Astrocyte (in vitro differentiated cells and primary cell): ENCODE data around the gene DYNLRB2. TPM values are rescaled to one million over a fixed set of nuclear protein-coding genes. Genes with fewer than 3 reads are reported as not detected.

Experiments
- DNase-seq: peaks from one replicate; pipeline ENCODE4 v3.0.0-alpha.2; 2010; ENCODE audit warnings: low read depth
- FAIRE-seq: peaks from 2 replicates; lab custom pipeline; 2011; peaks lifted over from hg19 to GRCh38; lab: Jason Lieb, UNC
- H2AFZ ChIP-seq: 2 replicates; pipeline ENCODE4 v1.6.0; 2012; ENCODE audit warnings: low read depth, low read length, inconsistent platforms
- H3K27ac ChIP-seq: 2 replicates; pipeline ENCODE4 v1.5.1; 2011; ENCODE audit warnings: low read depth, low read length, inconsistent platforms
- H3K27me3 ChIP-seq: 2 replicates; pipeline ENCODE4 v1.6.0; 2011; ENCODE audit warnings: low read length, inconsistent platforms; ENCODE audit not compliant: insufficient read depth
- H3K36me3 ChIP-seq: 2 replicates; pipeline ENCODE4 v1.5.1; 2011; ENCODE audit warnings: low read length, inconsistent platforms; ENCODE audit not compliant: insufficient read depth
- H3K4me1 ChIP-seq: 2 replicates; pipeline ENCODE4 v1.5.1; 2011; ENCODE audit warnings: low read length, inconsistent platforms; ENCODE audit not compliant: insufficient read depth
- H3K4me2 ChIP-seq: 2 replicates; pipeline ENCODE4 v1.6.0; 2012; ENCODE audit warnings: low read length, inconsistent platforms
- H3K4me3 ChIP-seq: 2 replicates; pipeline ENCODE4 v1.5.1; 2011; ENCODE audit warnings: low read depth, mild to moderate bottlenecking, low read length, inconsistent platforms; ENCODE audit not compliant: insufficient read depth
- H3K79me2 ChIP-seq: 2 replicates; pipeline ENCODE4 v1.6.0; 2012; ENCODE audit warnings: mild to moderate bottlenecking, low read length, inconsistent platforms; ENCODE audit not compliant: insufficient read depth
- H3K9ac ChIP-seq: 2 replicates; pipeline ENCODE4 v1.6.0; 2012; ENCODE audit warnings: mild to moderate bottlenecking, low read length, inconsistent platforms
- H3K9me3 ChIP-seq: 2 replicates; pipeline ENCODE4 v1.5.1; 2012; ENCODE audit warnings: low read depth, mild to moderate bottlenecking, low read length, inconsistent platforms; ENCODE audit not compliant: insufficient read depth
- H4K20me1 ChIP-seq: 2 replicates; pipeline ENCODE4 v1.6.0; 2012; ENCODE audit warnings: low read length, inconsistent platforms; ENCODE audit not compliant: insufficient read depth
- H3K27ac Mint-ChIP-seq: one replicate; pipeline ENCODE4 v1.8.0; 2021; ENCODE audit warnings: mild to moderate bottlenecking, mixed read lengths; ENCODE audit not compliant: unreplicated experiment
- H3K27me3 Mint-ChIP-seq: one replicate; pipeline ENCODE4 v1.8.0; 2021; ENCODE audit warnings: low read depth, mixed read lengths; ENCODE audit not compliant: unreplicated experiment
- H3K36me3 Mint-ChIP-seq: one replicate; pipeline ENCODE4 v1.8.0; 2021; ENCODE audit warnings: low read depth, mixed read lengths; ENCODE audit not compliant: unreplicated experiment
- H3K4me1 Mint-ChIP-seq: one replicate; pipeline ENCODE4 v1.8.0; 2021; ENCODE audit warnings: low read depth, mixed read lengths; ENCODE audit not compliant: unreplicated experiment
- H3K4me3 Mint-ChIP-seq: one replicate; pipeline ENCODE4 v1.8.0; 2021; ENCODE audit warnings: mild to moderate bottlenecking, moderate library complexity, mixed read lengths; ENCODE audit not compliant: unreplicated experiment
- H3K9me3 Mint-ChIP-seq: one replicate; pipeline ENCODE4 v1.8.0; 2021; ENCODE audit warnings: mild to moderate bottlenecking, mixed read lengths; ENCODE audit not compliant: unreplicated experiment
- EZH2 ChIP-seq: IDR thresholded peaks from 2 replicates; pipeline ENCODE4 v1.6.1; 2012; ENCODE audit warnings: mild to moderate bottlenecking, low read length, inconsistent platforms; ENCODE audit not compliant: insufficient read depth
- total RNA-seq: library from RNA; stranded (reverse); gene quantifications from 2 replicates; pipeline ENCODE4 v1.2.1, GENCODE V29; 2021
- TF ChIP-seq, protein P1 (sequence below): IDR thresholded peaks from 2 replicates; pipeline ENCODE4 v1.5.1; 2011; ENCODE audit warnings: low read depth, mild to moderate bottlenecking, inconsistent platforms, low read length, moderate library complexity; ENCODE audit not compliant: insufficient read depth

Gene DYNLRB2
- total RNA-seq, 1 donor from 2014 or later = not detected

DNA sequence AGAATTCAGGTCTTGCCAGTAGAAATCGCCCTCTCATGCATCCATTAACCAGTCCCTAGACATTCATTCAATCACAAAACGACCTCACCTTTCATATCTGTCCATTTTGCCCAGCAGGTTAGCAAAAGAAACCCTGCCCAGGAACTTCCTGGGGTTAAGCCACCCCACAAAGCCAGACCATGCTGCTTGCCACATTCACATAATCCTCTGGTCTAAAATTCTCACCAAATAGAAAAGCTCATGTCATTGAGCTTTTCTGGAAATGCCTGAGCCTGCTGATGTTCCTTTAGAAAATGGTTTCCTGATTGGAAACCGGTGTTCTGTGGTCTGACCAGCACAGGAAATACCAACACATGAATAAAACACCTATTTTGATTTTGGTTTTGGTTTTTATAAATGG is 21.6 kb upstream of the DYNLRB2 start:
- Histone ChIP-seq H2AFZ (no peak overlapping the region), H3K9ac (no peak overlapping the region), H3K27me3 (no peaks in the 10 kb centered on the region), H4K20me1 (no peaks in the 10 kb centered on the region), H3K27ac (no peak overlapping the region), H3K4me3 (no peak overlapping the region), H3K36me3 (no peaks in the 10 kb centered on the region), H3K4me1 (no peaks in the 10 kb centered on the region), H3K9me3 (no peaks in the 10 kb centered on the region), H3K4me2 (no peak overlapping the region), H3K79me2 (no peaks in the 10 kb centered on the region)
- Mint-ChIP-seq H3K4me3 (peak overlapping the region; percentile 22), H3K27me3 (no peaks in the 10 kb centered on the region), H3K9me3 (no peaks in the 10 kb centered on the region), H3K27ac (no peak overlapping the region), H3K4me1 (peaks cover 17% of the 10 kb centered on the region), H3K36me3 (no peaks in the 10 kb centered on the region)
- FAIRE-seq (no peak), DNase-seq (no peak)
- TF ChIP-seq, protein P1, sequence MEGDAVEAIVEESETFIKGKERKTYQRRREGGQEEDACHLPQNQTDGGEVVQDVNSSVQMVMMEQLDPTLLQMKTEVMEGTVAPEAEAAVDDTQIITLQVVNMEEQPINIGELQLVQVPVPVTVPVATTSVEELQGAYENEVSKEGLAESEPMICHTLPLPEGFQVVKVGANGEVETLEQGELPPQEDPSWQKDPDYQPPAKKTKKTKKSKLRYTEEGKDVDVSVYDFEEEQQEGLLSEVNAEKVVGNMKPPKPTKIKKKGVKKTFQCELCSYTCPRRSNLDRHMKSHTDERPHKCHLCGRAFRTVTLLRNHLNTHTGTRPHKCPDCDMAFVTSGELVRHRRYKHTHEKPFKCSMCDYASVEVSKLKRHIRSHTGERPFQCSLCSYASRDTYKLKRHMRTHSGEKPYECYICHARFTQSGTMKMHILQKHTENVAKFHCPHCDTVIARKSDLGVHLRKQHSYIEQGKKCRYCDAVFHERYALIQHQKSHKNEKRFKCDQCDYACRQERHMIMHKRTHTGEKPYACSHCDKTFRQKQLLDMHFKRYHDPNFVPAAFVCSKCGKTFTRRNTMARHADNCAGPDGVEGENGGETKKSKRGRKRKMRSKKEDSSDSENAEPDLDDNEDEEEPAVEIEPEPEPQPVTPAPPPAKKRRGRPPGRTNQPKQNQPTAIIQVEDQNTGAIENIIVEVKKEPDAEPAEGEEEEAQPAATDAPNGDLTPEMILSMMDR = no peak
- no peak for TF ChIP-seq EZH2

DNA sequence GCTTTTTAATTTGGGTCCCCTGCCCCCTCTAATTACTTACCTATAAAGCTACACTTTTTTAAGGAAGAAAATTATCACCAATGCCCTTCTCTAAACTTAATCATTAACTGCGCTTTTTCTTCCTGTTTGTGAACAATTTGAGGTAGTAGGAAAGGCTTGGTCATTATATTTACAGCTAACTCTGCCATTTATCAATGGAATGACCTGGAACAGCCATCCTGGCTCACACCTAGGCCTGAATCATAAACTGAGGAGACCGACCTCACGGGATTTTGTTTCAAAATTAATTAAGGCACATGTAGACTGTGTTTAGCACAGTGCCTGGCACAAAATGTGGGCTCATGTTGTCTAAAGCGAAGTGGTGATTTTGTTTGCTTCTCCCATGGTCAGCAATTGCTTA is 15.4 kb upstream of the DYNLRB2 start:
- no peaks in the 10 kb centered on the region for H3K9me3 ChIP-seq
- H3K27me3 ChIP-seq = no peaks in the 10 kb centered on the region
- no peak for TF ChIP-seq EZH2
- TF ChIP-seq, protein P1 = no peak
- H3K79me2 ChIP-seq = no peaks in the 10 kb centered on the region
- no peaks in the 10 kb centered on the region for H4K20me1 ChIP-seq
- H3K4me1 ChIP-seq = no peaks in the 10 kb centered on the region
- Mint-ChIP-seq H3K4me3 (no peak overlapping the region), H3K36me3 (no peaks in the 10 kb centered on the region), H3K27me3 (peaks cover 4% of the 10 kb centered on the region), H3K4me1 (no peaks in the 10 kb centered on the region), H3K27ac (no peak overlapping the region), H3K9me3 (peaks cover 2% of the 10 kb centered on the region)
- H3K4me2 ChIP-seq = no peak overlapping the region
- no peak overlapping the region for H3K4me3 ChIP-seq
- H3K36me3 ChIP-seq = no peaks in the 10 kb centered on the region
- no peak overlapping the region for H2AFZ ChIP-seq
- DNase-seq = no peak
- H3K27ac ChIP-seq = no peak overlapping the region
- no peak for FAIRE-seq
- no peak overlapping the region for H3K9ac ChIP-seq

DNA sequence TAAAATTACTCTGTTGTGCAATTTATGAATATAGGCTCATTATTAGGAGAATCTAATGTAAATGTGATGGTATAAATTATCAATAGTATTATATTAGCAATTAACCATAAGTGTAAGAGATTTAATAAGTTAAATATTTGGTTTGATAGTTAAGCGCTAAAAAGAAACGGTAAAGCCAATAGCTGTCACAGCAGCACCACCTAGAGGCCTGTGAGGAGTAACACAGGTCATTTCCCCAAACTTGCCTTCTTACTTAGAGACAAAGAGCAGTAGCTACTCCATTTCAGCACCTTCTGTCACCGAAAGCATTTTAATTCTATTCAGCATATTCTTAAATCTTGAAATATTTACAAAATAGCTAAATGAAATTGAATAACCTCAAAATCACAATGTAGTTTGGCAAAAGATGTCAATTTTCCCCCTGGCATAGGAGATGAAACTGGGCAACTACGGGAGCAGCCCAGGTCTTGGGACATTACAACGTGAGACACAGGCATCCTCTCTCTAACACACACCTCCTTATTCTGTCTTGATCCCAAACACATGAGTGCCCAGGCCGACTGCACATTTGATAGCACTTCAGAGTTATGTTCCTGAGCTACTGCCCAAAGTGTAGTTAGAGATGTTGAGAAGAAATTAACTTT is 14.3 kb upstream of the DYNLRB2 start:
- Mint-ChIP-seq H3K27ac (no peak overlapping the region), H3K27me3 (peaks cover 4% of the 10 kb centered on the region), H3K9me3 (peaks cover 2% of the 10 kb centered on the region), H3K4me3 (peak overlapping the region; percentile 34), H3K4me1 (no peaks in the 10 kb centered on the region), H3K36me3 (no peaks in the 10 kb centered on the region)
- Histone ChIP-seq H3K4me2 (no peak overlapping the region), H2AFZ (no peak overlapping the region), H3K36me3 (no peaks in the 10 kb centered on the region), H3K27me3 (no peaks in the 10 kb centered on the region), H3K27ac (no peak overlapping the region), H3K79me2 (no peaks in the 10 kb centered on the region), H3K4me3 (no peak overlapping the region), H3K9me3 (no peaks in the 10 kb centered on the region), H3K4me1 (no peaks in the 10 kb centered on the region), H3K9ac (no peak overlapping the region), H4K20me1 (no peaks in the 10 kb centered on the region)
- peak; percentile 29 for DNase-seq
- TF ChIP-seq, protein P1 = peak; percentile 96
- no peak for TF ChIP-seq EZH2
- no peak for FAIRE-seq
